ENCODE results near the gene NACC1.
A peak's percentile ranks its signal among the peaks of the same experiment; 100 is the strongest.

NACC1 gene

DNA sequence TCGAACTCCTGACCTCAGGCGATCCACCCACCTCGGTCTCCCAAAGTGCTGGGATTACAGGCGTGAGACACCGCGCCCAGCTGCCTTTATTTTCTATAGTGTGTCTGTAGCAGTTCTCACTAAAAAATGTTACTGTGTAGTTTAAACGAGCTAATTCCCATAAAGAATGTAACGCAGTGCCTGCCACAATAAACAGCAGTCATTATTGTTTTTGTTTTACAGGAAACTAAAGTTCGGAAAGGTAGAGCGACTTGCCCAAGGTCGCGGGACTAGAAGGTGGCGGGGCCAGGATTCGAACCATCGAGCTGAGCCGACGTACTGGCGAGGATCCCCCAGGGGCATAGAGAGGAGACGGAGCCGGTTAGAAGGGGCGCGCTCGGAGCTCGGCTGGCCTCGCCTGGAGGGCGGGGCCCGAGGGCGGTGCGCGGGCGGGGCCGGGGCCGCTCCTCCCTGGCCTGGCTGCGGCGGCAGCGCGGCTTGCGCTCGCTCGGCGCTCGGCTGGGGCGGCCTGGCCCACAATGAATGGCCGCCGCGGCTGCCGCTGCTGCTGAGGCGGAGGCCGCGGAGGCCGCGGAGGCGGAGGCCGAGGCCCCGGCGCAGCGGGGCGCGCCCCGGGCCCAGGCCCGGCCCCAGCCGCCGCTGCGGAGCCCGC is at the start of gene NACC1:
Gene NACC1, plus strand, starts transcription at position 493 of the 652 bp plus-strand sequence. CDS start 16,944 bp downstream, outside the sequence.
- Histone ChIP-seq H3K9ac (ENCODE audit: low read length in 5 of 5) (peak within 1 kb of the TSS; percentile 44 to 98 (median 84)), H3K36me3 (ENCODE audit: control insufficient read depth in 5 of 5, insufficient read depth in 5 of 5, low read length in 5 of 5) (peaks cover 0 to 15% (median 7%) of the 10 kb centered on the region in 5 donors), H3K4me3 (ENCODE audit: low read depth in 1 of 5, low read length in 5 of 5) (peak within 1 kb of the TSS; percentile 73 to 99 (median 96)), H3K4me1 (ENCODE audit: control insufficient read depth in 5 of 5, insufficient read depth in 5 of 5, low read length in 5 of 5) (peaks cover 14 to 52% (median 47%) of the 10 kb centered on the region in 5 donors), H3K9me3 (ENCODE audit: control insufficient read depth in 5 of 5, low read length in 5 of 5) (no peaks in the 10 kb centered on the region), H3K27me3 (ENCODE audit: control insufficient read depth in 5 of 5, insufficient read depth in 4 of 5, low read length in 5 of 5) (no peaks in the 10 kb centered on the region), H3K27ac (ENCODE audit: low read depth, low read length) (peak within 1 kb of the TSS; percentile 79)

DNA sequence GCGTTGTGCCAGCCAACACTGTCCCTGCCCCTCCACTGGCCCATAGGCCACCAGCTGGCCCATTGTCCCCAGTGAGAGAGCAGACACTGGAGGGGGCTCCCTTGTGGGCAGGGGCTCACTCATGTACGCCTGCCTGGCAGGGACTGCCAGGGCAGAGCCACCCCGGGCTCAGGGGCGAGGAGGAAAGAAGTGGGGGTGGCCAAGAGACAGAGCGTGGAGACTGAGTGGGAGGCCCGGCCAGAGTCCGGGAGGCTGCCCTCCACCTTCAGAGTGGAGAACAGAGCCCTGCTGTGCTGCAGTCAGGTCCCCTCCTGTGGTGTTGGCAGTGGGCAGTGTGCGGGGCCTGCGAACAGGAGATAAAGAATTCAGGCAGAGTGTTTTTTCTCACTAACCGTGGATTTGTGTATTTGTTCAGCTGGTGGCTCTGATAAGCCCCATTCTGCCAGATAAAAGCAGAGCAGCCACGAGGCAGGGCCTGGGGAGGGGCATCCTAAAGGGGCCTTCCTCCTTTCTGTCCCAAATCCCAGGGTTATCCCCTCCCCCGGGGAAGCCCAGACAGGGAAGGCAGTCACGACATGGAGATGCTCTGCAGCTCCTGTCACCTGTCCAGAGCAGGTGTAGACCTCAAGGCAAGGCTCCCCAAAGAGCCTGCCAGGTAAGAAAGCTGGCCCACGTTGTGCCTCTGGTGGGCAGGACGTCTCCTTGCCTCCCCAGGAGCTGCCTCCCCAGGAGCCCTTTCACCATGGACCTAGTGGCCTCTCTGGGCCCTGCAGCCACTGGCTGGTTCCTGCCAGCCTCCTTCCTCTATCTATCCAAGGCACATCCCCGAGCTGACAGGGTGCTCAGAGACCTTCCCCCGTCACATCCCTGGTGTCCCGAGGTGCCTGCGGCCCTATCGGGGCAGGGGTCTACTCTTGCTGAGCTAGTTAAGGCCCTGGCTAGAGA is 48.4 kb upstream of the NACC1 start:
- Histone ChIP-seq H3K9me3 (ENCODE audit: control insufficient read depth in 5 of 5, low read length in 5 of 5) (no peaks in the 10 kb centered on the region), H3K27me3 (ENCODE audit: control insufficient read depth in 5 of 5, insufficient read depth in 4 of 5, low read length in 5 of 5) (no peaks in the 10 kb centered on the region), H3K9ac (ENCODE audit: low read length in 5 of 5) (peak overlapping the region in 2 of 5 donors; percentile 16 to 39), H3K27ac (ENCODE audit: low read depth, low read length) (peak overlapping the region; percentile 18), H3K36me3 (ENCODE audit: control insufficient read depth in 5 of 5, insufficient read depth in 5 of 5, low read length in 5 of 5) (peaks cover 0 to 21% (median 16%) of the 10 kb centered on the region in 5 donors), H3K4me3 (ENCODE audit: low read depth in 1 of 5, low read length in 5 of 5) (no peak overlapping the region), H3K4me1 (ENCODE audit: control insufficient read depth in 5 of 5, insufficient read depth in 5 of 5, low read length in 5 of 5) (peaks cover 7 to 76% (median 61%) of the 10 kb centered on the region in 5 donors)

DNA sequence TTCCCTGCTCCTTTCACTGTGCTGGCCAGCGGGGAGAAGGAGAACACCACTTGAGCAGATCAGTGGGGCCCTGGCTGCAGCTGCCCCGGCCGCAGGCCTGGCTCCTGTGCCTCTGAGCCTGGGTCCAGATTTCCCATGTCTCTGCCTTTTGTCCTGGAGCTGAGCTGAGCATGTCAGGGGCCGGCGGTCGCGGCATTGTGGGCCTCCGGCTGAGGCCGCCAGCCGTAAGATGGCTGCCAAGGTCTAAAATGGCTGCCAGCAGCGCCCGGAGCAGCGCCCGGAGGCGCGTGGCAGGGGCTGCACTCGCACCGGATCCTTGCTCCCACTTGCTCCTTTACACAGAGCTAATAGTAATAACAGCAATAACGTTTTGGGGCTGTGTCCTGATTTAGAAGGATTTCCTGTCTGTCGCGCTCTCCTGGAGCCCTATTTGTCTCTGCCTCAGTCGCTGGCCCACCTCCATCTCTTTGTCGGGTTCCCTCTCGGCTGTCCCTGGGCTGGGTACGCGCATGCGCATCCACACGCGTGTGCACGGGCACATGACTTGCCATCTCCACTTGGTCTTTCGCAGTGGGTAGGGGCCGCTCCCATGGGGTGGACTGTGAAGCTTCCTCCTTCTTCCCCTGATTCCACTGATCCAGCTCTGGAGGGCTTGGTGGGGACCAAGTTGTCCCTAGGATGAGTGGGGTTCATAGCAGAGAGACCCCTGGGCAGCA is 47.5 kb upstream of the NACC1 start:
- H3K27ac ChIP-seq (ENCODE audit: low read depth, low read length), result peak overlapping the region; percentile 54
- H3K4me3 ChIP-seq (ENCODE audit: low read depth in 1 of 5, low read length in 5 of 5), result peak overlapping the region in 1 of 5 donors; percentile 6
- no peaks in the 10 kb centered on the region for H3K27me3 ChIP-seq (ENCODE audit: control insufficient read depth in 5 of 5, insufficient read depth in 4 of 5, low read length in 5 of 5)
- no peaks in the 10 kb centered on the region for H3K9me3 ChIP-seq (ENCODE audit: control insufficient read depth in 5 of 5, low read length in 5 of 5)
- H3K36me3 ChIP-seq (ENCODE audit: control insufficient read depth in 5 of 5, insufficient read depth in 5 of 5, low read length in 5 of 5), result peaks cover 0 to 27% (median 22%) of the 10 kb centered on the region in 5 donors
- H3K9ac ChIP-seq (ENCODE audit: low read length in 5 of 5), result peak overlapping the region in 1 of 5 donors; percentile 39
- H3K4me1 ChIP-seq (ENCODE audit: control insufficient read depth in 5 of 5, insufficient read depth in 5 of 5, low read length in 5 of 5), result peaks cover 3 to 67% (median 52%) of the 10 kb centered on the region in 5 donors

DNA sequence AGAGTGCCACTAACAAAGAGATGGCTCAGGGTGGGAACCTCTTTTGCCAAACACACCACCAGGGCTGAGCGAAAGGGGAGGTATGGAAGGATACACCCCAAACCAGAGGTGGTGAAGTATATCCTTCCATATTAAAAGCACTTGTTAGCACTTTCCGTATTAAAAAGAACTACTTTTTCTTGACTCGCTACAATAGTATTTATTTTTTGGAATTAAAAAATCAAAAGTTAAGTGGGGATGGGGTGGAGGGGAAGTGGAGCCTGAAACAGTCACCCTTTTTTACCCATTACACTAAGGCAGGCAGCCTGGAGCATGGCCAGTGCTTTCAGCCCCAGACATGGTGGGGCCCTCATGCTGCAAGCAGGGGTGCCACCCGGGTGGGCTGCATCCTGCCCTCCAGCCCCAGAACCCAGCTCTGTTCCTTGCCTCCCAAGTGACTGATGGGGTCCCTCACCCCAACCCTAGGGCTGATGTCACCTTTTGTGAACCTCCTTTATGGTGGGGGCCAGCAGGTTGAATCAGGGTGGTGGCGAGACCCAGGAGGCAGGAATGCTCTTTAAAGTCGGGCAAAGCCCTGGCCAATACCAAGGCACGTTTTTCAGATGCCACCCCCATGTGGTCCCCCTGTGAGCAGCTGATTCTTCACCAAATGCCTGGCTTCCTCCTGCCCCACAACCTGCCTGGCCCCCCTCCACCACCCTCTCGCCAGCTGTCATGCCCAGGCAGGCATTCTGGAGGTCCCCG is 46.4 kb upstream of the NACC1 start:
- peaks cover 6 to 65% (median 50%) of the 10 kb centered on the region in 5 donors for H3K4me1 ChIP-seq (ENCODE audit: control insufficient read depth in 5 of 5, insufficient read depth in 5 of 5, low read length in 5 of 5)
- no peaks in the 10 kb centered on the region for H3K27me3 ChIP-seq (ENCODE audit: control insufficient read depth in 5 of 5, insufficient read depth in 4 of 5, low read length in 5 of 5)
- peak overlapping the region in 1 of 5 donors; percentile 53 for H3K9ac ChIP-seq (ENCODE audit: low read length in 5 of 5)
- H3K36me3 ChIP-seq (ENCODE audit: control insufficient read depth in 5 of 5, insufficient read depth in 5 of 5, low read length in 5 of 5), result peaks cover 0 to 35% (median 33%) of the 10 kb centered on the region in 5 donors
- peak overlapping the region; percentile 54 for H3K27ac ChIP-seq (ENCODE audit: low read depth, low read length)
- H3K9me3 ChIP-seq (ENCODE audit: control insufficient read depth in 5 of 5, low read length in 5 of 5), result no peaks in the 10 kb centered on the region
- H3K4me3 ChIP-seq (ENCODE audit: low read depth in 1 of 5, low read length in 5 of 5), result no peak overlapping the region

DNA sequence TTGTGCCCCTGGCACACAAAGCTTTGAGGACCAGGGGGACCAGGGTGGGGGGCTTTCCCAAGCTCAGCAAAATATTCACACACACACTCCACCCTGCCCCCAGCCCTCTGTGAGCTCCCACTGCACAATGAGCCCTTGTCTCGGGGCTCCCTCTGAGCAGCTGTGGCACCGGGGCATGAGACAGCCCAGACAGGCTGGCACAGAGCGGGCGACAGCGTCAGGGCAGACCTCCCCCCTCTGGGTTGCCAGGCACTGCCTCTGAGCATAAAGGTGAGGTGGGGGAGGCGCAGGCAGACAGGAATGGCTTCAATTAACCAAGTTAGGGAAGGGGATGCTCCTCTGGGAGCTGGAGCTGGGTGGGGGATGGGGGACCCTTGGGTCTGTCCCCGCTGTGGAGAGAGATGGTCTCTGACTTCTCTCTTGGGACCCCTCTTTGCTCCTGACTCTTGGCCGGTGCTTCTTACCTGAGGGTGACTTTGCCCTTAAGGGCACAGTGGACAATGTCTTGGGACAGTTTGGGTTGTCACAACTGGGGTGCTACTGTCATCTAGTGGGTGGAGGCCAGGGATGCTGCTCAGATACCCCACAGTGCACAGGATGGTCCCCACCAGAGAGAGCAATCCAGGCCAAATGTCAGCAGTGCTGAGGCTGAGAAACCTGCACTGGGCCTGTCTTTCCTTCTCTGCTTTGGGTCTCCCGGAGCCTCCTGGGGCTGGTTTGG is 45.7 kb upstream of the NACC1 start:
- Histone ChIP-seq H3K9ac (ENCODE audit: low read length in 5 of 5) (peak overlapping the region in 1 of 5 donors; percentile 53), H3K4me1 (ENCODE audit: control insufficient read depth in 5 of 5, insufficient read depth in 5 of 5, low read length in 5 of 5) (peaks cover 7 to 65% (median 50%) of the 10 kb centered on the region in 5 donors), H3K4me3 (ENCODE audit: low read depth in 1 of 5, low read length in 5 of 5) (no peak overlapping the region), H3K27me3 (ENCODE audit: control insufficient read depth in 5 of 5, insufficient read depth in 4 of 5, low read length in 5 of 5) (no peaks in the 10 kb centered on the region), H3K9me3 (ENCODE audit: control insufficient read depth in 5 of 5, low read length in 5 of 5) (no peaks in the 10 kb centered on the region), H3K27ac (ENCODE audit: low read depth, low read length) (peak overlapping the region; percentile 30), H3K36me3 (ENCODE audit: control insufficient read depth in 5 of 5, insufficient read depth in 5 of 5, low read length in 5 of 5) (peaks cover 0 to 41% (median 36%) of the 10 kb centered on the region in 5 donors)

DNA sequence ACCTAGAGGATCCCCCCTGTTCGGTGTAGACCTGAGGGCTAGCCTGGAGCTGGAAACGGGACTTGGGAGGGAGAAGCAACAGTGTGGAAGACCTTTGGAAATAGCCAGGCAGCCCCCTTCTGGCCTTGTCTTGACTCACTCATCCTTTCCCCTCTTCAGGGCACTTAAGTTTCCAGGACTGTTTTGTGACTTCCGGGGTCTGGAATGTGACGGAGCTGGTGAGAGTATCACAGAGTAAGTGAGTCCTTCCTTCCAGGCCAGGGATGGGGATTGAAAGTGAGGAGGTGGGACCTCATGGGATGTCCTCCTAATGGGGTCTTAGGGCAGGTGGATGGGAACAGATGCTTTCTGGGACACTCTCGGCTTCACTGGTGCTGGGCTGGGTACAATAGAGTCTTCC is 44.8 kb upstream of the NACC1 start:
- Histone ChIP-seq H3K4me3 (ENCODE audit: low read depth in 1 of 5, low read length in 5 of 5) (no peak overlapping the region), H3K4me1 (ENCODE audit: control insufficient read depth in 5 of 5, insufficient read depth in 5 of 5, low read length in 5 of 5) (peaks cover 7 to 65% (median 48%) of the 10 kb centered on the region in 5 donors), H3K9me3 (ENCODE audit: control insufficient read depth in 5 of 5, low read length in 5 of 5) (no peaks in the 10 kb centered on the region), H3K36me3 (ENCODE audit: control insufficient read depth in 5 of 5, insufficient read depth in 5 of 5, low read length in 5 of 5) (peaks cover 0 to 49% (median 40%) of the 10 kb centered on the region in 5 donors), H3K27me3 (ENCODE audit: control insufficient read depth in 5 of 5, insufficient read depth in 4 of 5, low read length in 5 of 5) (no peaks in the 10 kb centered on the region), H3K9ac (ENCODE audit: low read length in 5 of 5) (no peak overlapping the region), H3K27ac (ENCODE audit: low read depth, low read length) (no peak overlapping the region)

DNA sequence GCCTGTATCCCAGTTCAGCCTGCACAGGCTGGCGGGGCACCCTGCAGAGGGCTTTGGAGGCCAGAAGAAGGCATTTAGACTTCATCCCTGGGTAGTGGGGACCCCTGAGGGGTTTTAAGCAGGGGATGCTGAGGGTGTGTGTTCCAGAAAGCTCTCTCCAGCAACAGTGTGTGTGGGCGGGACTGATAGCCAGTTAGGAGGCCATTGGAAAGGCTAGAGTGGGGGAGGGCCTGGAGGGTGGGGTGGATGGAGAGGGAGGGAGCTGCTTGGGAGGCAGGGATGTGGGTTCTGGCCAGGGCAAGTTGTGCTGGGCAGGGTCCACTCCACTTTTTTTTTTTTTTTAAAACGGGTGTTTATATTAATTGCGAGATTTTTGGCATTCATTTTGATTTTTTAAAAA is 43.7 kb upstream of the NACC1 start:
- Histone ChIP-seq H3K4me3 (ENCODE audit: low read depth in 1 of 5, low read length in 5 of 5) (no peak overlapping the region), H3K9me3 (ENCODE audit: control insufficient read depth in 5 of 5, low read length in 5 of 5) (no peaks in the 10 kb centered on the region), H3K27ac (ENCODE audit: low read depth, low read length) (no peak overlapping the region), H3K27me3 (ENCODE audit: control insufficient read depth in 5 of 5, insufficient read depth in 4 of 5, low read length in 5 of 5) (no peaks in the 10 kb centered on the region), H3K4me1 (ENCODE audit: control insufficient read depth in 5 of 5, insufficient read depth in 5 of 5, low read length in 5 of 5) (peaks cover 13 to 65% (median 54%) of the 10 kb centered on the region in 5 donors), H3K36me3 (ENCODE audit: control insufficient read depth in 5 of 5, insufficient read depth in 5 of 5, low read length in 5 of 5) (peaks cover 0 to 58% (median 45%) of the 10 kb centered on the region in 5 donors), H3K9ac (ENCODE audit: low read length in 5 of 5) (no peak overlapping the region)

DNA sequence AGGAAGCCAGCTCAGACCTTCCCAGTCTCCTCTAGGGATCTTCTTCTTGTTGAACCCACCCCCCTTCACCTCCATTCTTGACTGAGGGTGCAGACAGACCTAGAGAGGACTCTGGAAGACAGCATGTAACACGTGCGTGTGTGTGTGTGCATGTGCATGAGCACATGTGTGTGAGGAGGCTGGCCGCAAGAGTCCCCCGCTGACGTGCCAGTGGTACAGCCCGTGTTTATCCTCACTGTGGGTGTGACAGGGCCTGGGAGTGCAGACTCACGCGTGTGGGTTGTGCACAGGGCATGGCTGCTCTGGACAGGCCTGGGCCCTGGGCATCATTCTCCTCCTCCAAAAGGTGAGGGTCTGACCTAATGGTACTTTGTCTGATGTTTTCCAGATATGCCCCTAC is 41.7 kb upstream of the NACC1 start:
- no peak overlapping the region for H3K9ac ChIP-seq (ENCODE audit: low read length in 5 of 5)

More for the DNA sequence above, 41.7 kb upstream of the NACC1 start:
- peaks cover 9 to 53% (median 42%) of the 10 kb centered on the region in 5 donors for H3K4me1 ChIP-seq (ENCODE audit: control insufficient read depth in 5 of 5, insufficient read depth in 5 of 5, low read length in 5 of 5)
- H3K36me3 ChIP-seq (ENCODE audit: control insufficient read depth in 5 of 5, insufficient read depth in 5 of 5, low read length in 5 of 5), result peaks cover 0 to 64% (median 53%) of the 10 kb centered on the region in 5 donors
- peak overlapping the region; percentile 30 for H3K27ac ChIP-seq (ENCODE audit: low read depth, low read length)
- H3K27me3 ChIP-seq (ENCODE audit: control insufficient read depth in 5 of 5, insufficient read depth in 4 of 5, low read length in 5 of 5), result no peaks in the 10 kb centered on the region
- no peaks in the 10 kb centered on the region for H3K9me3 ChIP-seq (ENCODE audit: control insufficient read depth in 5 of 5, low read length in 5 of 5)
- no peak overlapping the region for H3K4me3 ChIP-seq (ENCODE audit: low read depth in 1 of 5, low read length in 5 of 5)

All from subcutaneous abdominal adipose tissue (tissue), 5 donors.